A673 (cell line): ENCODE results near the gene DPP10. TPM values are rescaled to one million over a fixed set of nuclear protein-coding genes. Genes with fewer than 3 reads are reported as not detected.

ENCODE experiments used
- BruUV-seq: library from RNA; stranded (reverse); fragments of 400-500 nt; replicated peaks from 2 replicates; lab custom pipeline; 2021; lab: Mats Ljungman, UMichigan
- CTCF ChIA-PET: fragments of 300-600 bp; sonication (Branson Sonifier 250); formaldehyde crosslinking; loops from one replicate; lab custom pipeline; 2022; ENCODE audit warnings: antibody characterized with exemption; lab: Charles Lee
- POLR2A ChIA-PET: fragments of 300-600 bp; sonication (Branson Sonifier 250); formaldehyde crosslinking; loops from one replicate; lab custom pipeline; 2022; ENCODE audit warnings: antibody characterized with exemption; ENCODE audit not compliant: low non-redundant PET; lab: Charles Lee
- DNase-seq: peaks from one replicate; pipeline ENCODE4 v3.0.0-alpha.2; 2015; ENCODE audit warnings: low spot score
- H3K27ac ChIP-seq: fragments of 200-600 bp; sonication (generic); 2 replicates; pipeline ENCODE4 v1.5.1; 2016; ENCODE audit warnings: mixed run types, low read depth, mild to moderate bottlenecking, mixed read lengths, antibody characterized with exemption, low read length; ENCODE audit not compliant: poor library complexity, severe bottlenecking
- H3K27me3 ChIP-seq: fragments of 200-600 bp; sonication (generic); replicated peaks from 2 replicates; pipeline ENCODE4 v1.6.1; 2017; ENCODE audit warnings: mixed run types, low read depth, mild to moderate bottlenecking, mixed read lengths, antibody characterized with exemption, low read length; ENCODE audit not compliant: insufficient read depth, poor library complexity
- H3K36me3 ChIP-seq: fragments of 200-600 bp; sonication (generic); 2 replicates; pipeline ENCODE4 v1.6.1; 2016; ENCODE audit warnings: mixed run types, mild to moderate bottlenecking, mixed read lengths, antibody characterized with exemption, low read length; ENCODE audit not compliant: insufficient read depth, poor library complexity, severe bottlenecking
- H3K4me1 ChIP-seq: fragments of 200-600 bp; sonication (generic); 2 replicates; pipeline ENCODE4 v1.6.1; 2017; ENCODE audit warnings: mixed run types, mild to moderate bottlenecking, mixed read lengths, antibody characterized with exemption, low read length; ENCODE audit not compliant: insufficient read depth, poor library complexity, severe bottlenecking
- H3K4me3 ChIP-seq: fragments of 200-600 bp; sonication (generic); 2 replicates; pipeline ENCODE4 v1.5.1; 2016; ENCODE audit warnings: low read depth, mixed run types, mild to moderate bottlenecking, mixed read lengths, low read length; ENCODE audit not compliant: poor library complexity, severe bottlenecking
- H3K9me3 ChIP-seq: fragments of 200-600 bp; sonication (generic); 2 replicates; pipeline ENCODE4 v1.6.1; 2016; ENCODE audit warnings: mixed run types, low read depth, mild to moderate bottlenecking, mixed read lengths, antibody characterized with exemption, low read length; ENCODE audit not compliant: poor library complexity, severe bottlenecking
- CTCF ChIP-seq: fragments of 300-800, 200-600 bp; sonication (generic); conservative IDR thresholded peaks from 2 replicates; pipeline ENCODE4 v1.5.1; 2017; ENCODE audit warnings: low read depth, mild to moderate bottlenecking, antibody characterized with exemption, low read length, moderate library complexity, mixed read lengths
- EZH2 ChIP-seq: fragments of 200-600 bp; sonication (generic); IDR thresholded peaks from 2 replicates; pipeline ENCODE4 v1.6.1; 2017; ENCODE audit warnings: borderline replicate concordance, low read depth, mild to moderate bottlenecking, mixed read lengths, antibody characterized with exemption, low read length; ENCODE audit not compliant: poor library complexity, severe bottlenecking
- intact Hi-C: fragments of 100-400 bp; cut with micrococcal nuclease; formaldehyde crosslinking; loops from one replicate; pipeline ENCODE4 v1.10.0; 2022; ENCODE audit not compliant: unreplicated experiment
- total RNA-seq: library from RNA; stranded (reverse); gene quantifications from 2 replicates; pipeline ENCODE4 v1.2.3, GENCODE V29; 2021

DPP10 gene
- total RNA-seq, 1 experiment from 2014 or later, result not detected

- no peak overlapping the region for H3K4me3 ChIP-seq
- peaks cover 40% of the 10 kb centered on the region for H3K27me3 ChIP-seq
- H3K36me3 ChIP-seq, result no peaks in the 10 kb centered on the region
- no TSS peak for BruUV-seq
- no peaks in the 10 kb centered on the region for H3K9me3 ChIP-seq
- no peak for DNase-seq
- POLR2A ChIA-PET, result no interaction called here
- no peak overlapping the region for H3K27ac ChIP-seq
- TF ChIP-seq CTCF, result no peak
- no peak for TF ChIP-seq EZH2
- CTCF ChIA-PET, result no interaction called here
- intact Hi-C loops, result no loop called here
- H3K4me1 ChIP-seq, result no peaks in the 10 kb centered on the region
Observed at GRCh38 chr2:115161771-115162493, 719.5 kb downstream of the DPP10 start.

GRCh38 chr2:115162494-115163293 lies 720.3 kb downstream of the DPP10 start:
- TF ChIP-seq EZH2, result peak; percentile 43
- no peak for TF ChIP-seq CTCF
- no peak for DNase-seq
- no peaks in the 10 kb centered on the region for H3K4me1 ChIP-seq
- no peaks in the 10 kb centered on the region for H3K36me3 ChIP-seq
- intact Hi-C loops, result no loop called here
- POLR2A ChIA-PET, result no interaction called here
- H3K9me3 ChIP-seq, result no peaks in the 10 kb centered on the region
- peaks cover 40% of the 10 kb centered on the region for H3K27me3 ChIP-seq
- H3K27ac ChIP-seq, result no peak overlapping the region
- BruUV-seq, result no TSS peak
- no peak overlapping the region for H3K4me3 ChIP-seq
- CTCF ChIA-PET, result no interaction called here

GRCh38 chr2:115163572-115163971 lies 721.1 kb downstream of the DPP10 start:
- no peaks in the 10 kb centered on the region for H3K4me1 ChIP-seq

More at GRCh38 chr2:115163572-115163971, 721.1 kb downstream of the DPP10 start:
- peaks cover 40% of the 10 kb centered on the region for H3K27me3 ChIP-seq
- no peaks in the 10 kb centered on the region for H3K9me3 ChIP-seq
- no peak overlapping the region for H3K4me3 ChIP-seq
- H3K27ac ChIP-seq, result no peak overlapping the region
- ChIA-PET POLR2A (no interaction called here), CTCF (no interaction called here)
- no peaks in the 10 kb centered on the region for H3K36me3 ChIP-seq
- no peak for TF ChIP-seq EZH2
- no peak for TF ChIP-seq CTCF
- no peak for DNase-seq
- no TSS peak for BruUV-seq
- intact Hi-C loops, result no loop called here
